HG03039 (cell line): ENCODE measurements around the gene C1orf167.

Source experiments
- ATAC-seq: cut with Tn5 transposase; IDR thresholded peaks from one replicate; pipeline ENCODE4 v1.9.1; 2021; ENCODE audit warnings: mild to moderate bottlenecking, moderate library complexity; ENCODE audit not compliant: unreplicated experiment

C1orf167 gene

GRCh38 chr1:11761988-11762406, at the start of gene C1orf167:
Gene C1orf167 (plus strand): TSS chr1:11762193. CDS start chr1:11764401, 2,208 bp downstream.
- ATAC-seq: no peak

- no peak for ATAC-seq
These were observed 49.7 kb upstream of the C1orf167 start for GRCh38 chr1:11712285-11712684.

GRCh38 chr1:11713095-11713494, 48.9 kb upstream of the C1orf167 start:
- ATAC-seq: no peak

GRCh38 chr1:11714831-11715575, 47.0 kb upstream of the C1orf167 start:
- ATAC-seq: no peak

- peak; percentile 48 for ATAC-seq
These were observed 42.5 kb upstream of the C1orf167 start for GRCh38 chr1:11719313-11720032.

- ATAC-seq: no peak
These were observed 42.0 kb upstream of the C1orf167 start for GRCh38 chr1:11720033-11720376.

- ATAC-seq: no peak
These were observed 41.5 kb upstream of the C1orf167 start for GRCh38 chr1:11720525-11720924.

- ATAC-seq: no peak
These were observed 40.7 kb upstream of the C1orf167 start for GRCh38 chr1:11721311-11721710.

- ATAC-seq: no peak
These were observed 39.5 kb upstream of the C1orf167 start for GRCh38 chr1:11722538-11722937.

- ATAC-seq: no peak
These were observed 36.4 kb upstream of the C1orf167 start for GRCh38 chr1:11725616-11726015.

- ATAC-seq: no peak
These were observed 34.9 kb upstream of the C1orf167 start for GRCh38 chr1:11727119-11727518.

- ATAC-seq: no peak
These were observed 33.7 kb upstream of the C1orf167 start for GRCh38 chr1:11728126-11728806.

GRCh38 chr1:11729155-11729497, 32.9 kb upstream of the C1orf167 start:
- ATAC-seq: no peak

- ATAC-seq: no peak
These were observed 32.2 kb upstream of the C1orf167 start for GRCh38 chr1:11729498-11730428.

GRCh38 chr1:11730429-11730891, 31.5 kb upstream of the C1orf167 start:
- ATAC-seq: no peak

- no peak for ATAC-seq
These were observed 30.2 kb upstream of the C1orf167 start for GRCh38 chr1:11731691-11732283.

- ATAC-seq: no peak
These were observed 28.7 kb upstream of the C1orf167 start for GRCh38 chr1:11733306-11733705.

GRCh38 chr1:11735531-11735853, 26.5 kb upstream of the C1orf167 start:
- no peak for ATAC-seq

- peak; percentile 51 for ATAC-seq
These were observed 25.9 kb upstream of the C1orf167 start, which contains the start of gene AGTRAP for GRCh38 chr1:11735854-11736745. Gene AGTRAP (plus strand): TSS chr1:11736136. CDS start chr1:11736209, 73 bp downstream.
